Epithelial cell of prostate (primary cell): Measurements from ENCODE around the gene SRGAP2B.
"Not testable (repeated sequence)": the region's sequence is repeated elsewhere in the genome, so short reads cannot be mapped to it uniquely, and the experiment has no call there.

Experiments
- DNase-seq: peaks from one replicate; pipeline ENCODE4 v3.0.0-alpha.2; 2011; ENCODE audit warnings: low read depth, low spot score
- H3K27ac ChIP-seq: fragments of 450-650 bp; 2 replicates; pipeline ENCODE4 v1.5.1; 2017; ENCODE audit warnings: mild to moderate bottlenecking

Gene SRGAP2B

DNA sequence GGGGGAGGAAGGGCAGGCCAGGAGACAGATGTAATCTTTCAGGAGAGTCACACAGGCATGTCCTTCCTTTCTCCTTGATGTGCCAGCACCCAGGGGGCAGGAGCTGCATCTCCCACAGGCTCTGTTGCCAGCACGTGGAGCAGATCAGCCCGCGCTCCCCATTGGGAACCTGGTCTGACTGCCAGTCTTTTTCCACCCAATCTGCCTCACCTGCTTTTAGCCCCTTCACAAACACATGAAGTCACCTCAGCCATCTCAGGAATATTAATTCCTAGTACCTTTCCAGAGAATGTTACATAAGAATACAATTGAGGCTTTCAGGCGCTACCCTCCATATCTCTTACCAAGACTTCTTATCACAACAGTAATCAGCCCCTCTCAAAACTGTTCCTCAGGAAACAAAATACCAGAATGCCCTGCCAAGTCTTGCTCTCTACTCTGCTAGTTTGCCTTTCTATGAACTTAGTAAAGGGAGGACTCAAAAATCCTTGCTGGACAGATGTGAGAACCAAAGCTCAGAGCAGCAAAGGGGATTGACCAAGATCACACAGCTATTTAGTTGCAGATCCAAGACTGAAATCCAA, 94.3 kb downstream of the SRGAP2B start:
- not testable (repeated sequence) for DNase-seq, H3K27ac ChIP-seq

DNA sequence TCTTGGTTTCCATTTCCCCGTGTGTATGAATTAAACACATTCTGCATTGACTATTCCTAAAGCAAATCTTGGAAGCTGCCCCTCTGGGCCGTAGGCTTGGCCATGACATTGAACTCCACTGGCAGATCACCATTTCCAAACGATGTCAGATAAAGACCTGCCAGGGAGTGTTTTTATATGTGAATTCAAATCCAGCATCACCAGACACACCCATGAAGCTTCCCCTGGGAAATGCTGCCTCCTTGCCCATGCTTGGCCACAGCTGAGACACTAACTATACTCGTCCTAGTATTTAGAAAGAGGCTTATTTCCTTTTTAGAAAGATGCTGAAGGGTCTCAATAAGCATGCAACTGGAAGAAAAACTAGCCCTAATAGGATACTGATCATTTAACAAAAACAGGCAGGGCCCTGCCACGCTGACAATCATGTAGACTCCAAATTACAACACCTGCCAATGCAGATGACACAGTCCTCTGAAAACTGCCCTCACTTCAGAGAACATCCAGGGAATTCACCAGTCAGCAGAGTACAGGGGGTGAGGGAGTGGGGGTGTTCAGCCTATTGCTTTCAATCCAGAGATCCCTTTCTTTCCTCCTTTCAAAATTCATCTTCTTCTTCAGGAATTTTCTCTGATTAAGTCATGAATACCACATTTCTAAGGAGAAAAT, 94.9 kb downstream of the SRGAP2B start:
- not testable (repeated sequence) for DNase-seq

DNA sequence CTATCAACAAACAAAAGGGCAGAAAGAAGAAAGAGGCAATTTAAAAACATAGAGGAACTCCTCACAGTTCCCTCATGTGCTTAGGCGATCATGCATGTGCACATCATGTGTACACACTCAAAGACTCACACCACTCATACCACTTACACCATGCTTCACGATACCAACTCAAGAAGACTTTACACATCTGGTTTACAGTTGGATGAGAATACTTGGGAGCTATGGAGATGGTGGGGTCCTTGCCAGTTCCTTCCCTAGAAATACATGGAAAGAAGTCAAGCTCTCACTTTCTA, 96.2 kb downstream of the SRGAP2B start:
- not testable (repeated sequence) for DNase-seq, H3K27ac ChIP-seq

More for the DNA sequence above, 94.9 kb downstream of the SRGAP2B start:
- not testable (repeated sequence) for H3K27ac ChIP-seq

DNA sequence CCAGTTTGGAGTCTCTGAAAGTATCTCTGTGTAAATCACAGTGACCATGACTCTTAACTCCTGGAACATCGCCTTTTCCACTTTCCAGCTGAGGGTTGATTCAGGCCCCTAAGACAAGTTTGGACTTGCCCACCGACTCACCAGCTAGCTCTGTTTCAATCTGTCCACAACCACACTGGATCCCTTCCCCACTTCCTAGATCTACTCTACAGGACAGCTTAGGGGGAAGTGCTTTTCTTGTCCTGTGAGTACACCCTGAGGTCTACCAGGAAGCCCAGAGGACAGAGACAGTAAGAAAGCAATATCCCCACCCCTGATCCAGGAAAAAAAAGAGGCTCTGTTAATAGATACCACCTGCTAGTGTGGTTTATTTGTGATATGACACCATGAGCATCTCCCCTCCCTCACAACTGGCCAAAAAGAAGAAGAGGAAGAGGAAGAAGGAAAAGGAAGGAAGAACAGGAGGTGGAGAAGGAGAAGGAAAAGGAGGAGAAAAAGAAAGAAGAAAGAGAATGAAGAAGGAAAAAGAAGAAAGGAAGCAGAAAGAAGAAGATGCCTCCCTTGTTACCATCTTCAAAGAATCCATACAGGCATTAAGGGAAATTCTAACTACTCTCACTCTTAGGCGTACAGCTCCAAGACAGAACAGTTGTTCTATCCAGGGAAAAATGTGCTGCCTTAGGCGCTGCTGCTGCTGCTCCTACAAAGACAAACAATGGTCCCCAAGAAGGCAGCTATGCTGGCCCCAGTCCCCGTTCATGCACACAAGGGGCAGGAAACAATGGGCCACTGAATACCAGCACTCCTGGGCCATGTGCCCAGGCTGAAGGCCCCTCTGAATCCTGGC, 96.8 kb downstream of the SRGAP2B start:
- H3K27ac ChIP-seq: peak overlapping the region; percentile 51
- not testable (repeated sequence) for DNase-seq

DNA sequence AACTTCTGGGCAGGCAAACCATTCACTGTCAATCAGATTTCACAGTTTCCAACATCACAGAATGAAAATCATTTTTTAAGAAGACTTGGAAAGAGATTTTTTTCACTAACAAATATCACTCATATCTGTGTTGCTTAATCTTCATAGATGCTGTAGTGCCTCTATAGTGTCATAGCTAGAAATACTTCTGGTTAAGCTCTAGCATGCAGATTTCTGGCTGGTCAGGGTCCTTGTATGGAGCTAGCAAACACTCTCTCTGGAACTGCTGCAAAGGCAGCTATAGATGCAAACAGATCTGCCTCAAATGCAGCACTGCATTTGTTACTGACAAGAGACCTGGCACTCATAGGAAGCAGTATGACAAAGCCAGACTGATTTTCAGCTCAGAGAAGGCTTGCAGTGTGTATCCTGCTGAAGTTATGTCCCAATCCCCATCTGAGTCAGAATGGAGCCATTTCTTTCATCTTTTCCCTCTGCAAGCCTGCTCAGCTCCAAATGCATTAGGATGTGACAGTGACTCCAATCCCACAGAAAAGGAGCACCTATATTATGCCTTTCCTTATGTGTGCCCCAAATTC, 99.2 kb downstream of the SRGAP2B start:
- H3K27ac ChIP-seq: not testable (repeated sequence)
- DNase-seq: peak; percentile 2

DNA sequence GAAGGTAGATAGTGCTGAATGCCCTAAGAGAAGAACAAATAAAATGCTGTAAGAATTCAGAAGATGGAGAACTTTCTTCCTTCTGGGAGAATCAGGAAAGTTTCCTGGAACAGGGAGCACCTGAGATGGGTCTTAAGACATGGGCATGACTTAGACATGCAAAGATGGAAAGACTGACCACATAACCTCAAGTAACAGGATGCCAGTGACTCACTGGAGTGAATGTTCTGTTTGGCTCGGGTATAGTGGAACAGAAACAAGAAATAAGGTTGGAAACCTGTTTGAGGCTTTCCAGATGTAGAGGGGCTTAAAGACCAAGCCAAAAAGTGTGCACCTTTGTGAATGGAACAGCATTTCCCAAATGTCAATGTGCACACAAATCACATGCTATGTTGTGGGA, 102.2 kb downstream of the SRGAP2B start:
- not testable (repeated sequence) for H3K27ac ChIP-seq
- DNase-seq: peak; percentile 37

DNA sequence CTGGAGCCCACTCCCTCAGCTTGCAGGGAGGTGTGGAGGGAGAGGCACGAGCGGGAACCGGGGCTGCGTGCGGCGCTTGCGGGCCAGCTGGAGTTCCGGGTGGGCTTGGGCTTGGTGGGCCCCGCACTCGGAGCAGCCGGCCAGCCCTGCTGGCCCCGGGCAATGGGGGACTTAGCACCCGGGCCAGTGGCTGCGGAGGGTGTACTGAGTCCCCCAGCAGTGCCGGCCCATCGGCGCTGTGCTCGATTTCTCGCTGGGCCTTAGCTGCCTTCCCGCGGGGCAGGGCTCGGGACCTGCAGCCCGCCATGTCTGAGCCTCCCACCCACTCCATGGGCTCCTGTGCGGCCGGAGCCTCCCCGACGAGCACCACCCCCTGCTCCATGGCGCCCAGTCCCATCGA, 104.5 kb downstream of the SRGAP2B start:
- H3K27ac ChIP-seq, DNase-seq: not testable (repeated sequence)

DNA sequence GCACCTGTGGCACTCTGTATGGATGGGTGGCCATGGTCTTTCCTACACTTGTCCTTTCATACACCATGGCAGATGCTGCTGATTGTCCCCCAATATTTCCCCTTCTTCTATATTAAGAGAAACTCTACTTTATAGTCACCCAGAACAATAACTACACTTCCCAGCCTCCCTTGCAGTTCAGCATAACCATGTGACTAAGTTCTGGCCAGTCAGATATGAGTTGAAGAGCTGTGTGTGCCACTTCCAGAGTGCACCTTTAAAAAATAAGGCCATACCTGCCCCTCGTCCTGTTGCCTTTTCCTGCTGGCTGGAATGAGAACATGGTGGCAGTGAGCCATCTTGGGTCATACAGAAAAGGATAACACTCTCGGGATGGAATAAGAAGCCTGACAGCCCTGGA, 108.0 kb downstream of the SRGAP2B start:
- DNase-seq, H3K27ac ChIP-seq: not testable (repeated sequence)

DNA sequence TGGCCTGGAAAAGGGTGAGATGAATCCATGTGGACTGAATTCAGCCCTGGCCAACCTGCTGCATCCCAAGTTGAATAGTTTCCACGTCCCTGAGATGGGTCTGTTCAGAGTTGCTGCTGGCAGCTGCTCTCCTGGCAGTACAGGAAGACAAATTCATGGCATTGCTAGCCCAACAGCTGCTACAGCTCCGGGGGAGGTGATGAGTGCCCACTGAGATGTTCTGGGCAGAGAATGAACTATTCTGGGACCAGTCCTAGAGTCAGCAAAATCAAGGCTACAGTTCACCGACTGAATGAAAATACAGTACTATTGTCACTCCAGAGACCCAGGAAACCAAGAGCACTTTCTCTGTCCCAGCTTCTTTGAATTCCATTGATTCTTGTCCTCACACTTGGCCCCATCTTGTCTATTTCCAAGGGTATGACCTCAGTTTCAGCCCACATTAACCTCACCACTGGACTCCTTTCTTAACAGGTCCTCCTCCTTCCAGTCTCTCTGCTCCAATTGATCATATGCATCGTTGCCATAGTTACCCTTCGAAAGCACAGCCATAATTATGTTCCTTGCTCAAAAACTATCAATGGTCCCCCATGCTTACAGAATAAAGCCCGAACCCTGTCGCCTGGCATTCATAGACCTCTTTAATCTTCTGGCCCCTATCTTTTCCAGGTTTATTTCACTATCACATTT, 108.8 kb downstream of the SRGAP2B start:
- not testable (repeated sequence) for DNase-seq, H3K27ac ChIP-seq

DNA sequence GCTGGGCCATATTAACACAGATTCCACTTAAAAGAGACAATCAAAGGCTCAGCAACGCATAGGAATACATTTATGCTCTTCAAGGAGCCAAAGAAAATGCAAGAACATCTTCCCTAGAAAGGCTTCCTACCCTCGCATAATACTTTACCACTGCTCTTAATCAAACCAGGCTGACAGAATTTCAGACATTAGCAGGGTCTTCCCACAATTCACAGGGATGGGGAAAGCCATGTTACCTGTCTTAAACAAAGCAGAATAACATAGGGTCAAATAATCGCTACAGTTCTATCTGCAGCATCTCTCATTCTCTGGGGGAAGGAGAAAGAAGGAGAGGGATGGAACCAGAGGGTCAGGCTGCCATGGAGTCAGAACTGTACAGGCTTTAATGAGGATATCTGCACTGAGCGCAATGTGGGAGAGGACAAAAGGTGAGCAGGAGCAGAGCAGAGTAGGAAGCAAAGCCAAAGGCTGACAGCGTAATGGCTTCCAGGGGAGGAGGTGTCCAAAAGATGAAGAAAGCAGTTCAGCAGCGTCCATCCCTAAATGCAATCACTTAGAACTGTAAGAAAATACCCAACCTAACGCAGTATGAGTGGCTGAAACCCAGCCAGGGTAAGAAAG, 109.5 kb downstream of the SRGAP2B start:
- H3K27ac ChIP-seq, DNase-seq: not testable (repeated sequence)

DNA sequence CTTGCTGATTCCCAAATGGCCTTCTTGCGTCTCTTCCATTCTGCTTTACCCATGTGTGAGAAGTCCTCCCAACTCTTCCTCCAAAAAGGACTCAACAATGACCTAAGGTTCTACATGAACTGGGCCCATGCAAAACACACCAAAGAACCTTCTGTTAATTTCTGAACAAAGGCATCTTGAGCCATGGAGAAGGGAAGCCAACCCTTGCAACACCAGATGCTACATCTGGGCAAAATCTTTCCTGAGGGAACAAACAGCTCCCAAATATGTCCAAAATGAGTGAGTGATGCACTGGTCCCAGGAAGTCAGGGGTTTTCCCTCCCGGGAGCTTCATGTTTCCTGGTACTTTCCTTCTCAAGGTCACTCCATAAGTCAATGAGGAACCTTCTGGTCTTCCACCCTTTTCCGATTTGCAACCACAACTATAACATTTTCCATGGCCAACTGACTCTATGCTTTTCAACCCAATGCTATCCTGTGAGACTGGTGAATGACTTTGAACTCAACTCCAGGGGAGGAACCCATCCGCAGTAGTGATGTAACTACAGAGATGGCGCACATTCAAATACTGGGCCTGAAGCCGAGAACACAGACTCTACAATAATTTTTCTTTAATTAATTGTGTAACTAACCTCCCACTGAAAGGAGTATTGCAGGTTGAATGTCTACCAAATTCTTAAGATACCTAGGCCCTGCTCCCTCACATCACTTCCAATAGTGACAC, 112.2 kb downstream of the SRGAP2B start:
- DNase-seq, H3K27ac ChIP-seq: not testable (repeated sequence)

DNA sequence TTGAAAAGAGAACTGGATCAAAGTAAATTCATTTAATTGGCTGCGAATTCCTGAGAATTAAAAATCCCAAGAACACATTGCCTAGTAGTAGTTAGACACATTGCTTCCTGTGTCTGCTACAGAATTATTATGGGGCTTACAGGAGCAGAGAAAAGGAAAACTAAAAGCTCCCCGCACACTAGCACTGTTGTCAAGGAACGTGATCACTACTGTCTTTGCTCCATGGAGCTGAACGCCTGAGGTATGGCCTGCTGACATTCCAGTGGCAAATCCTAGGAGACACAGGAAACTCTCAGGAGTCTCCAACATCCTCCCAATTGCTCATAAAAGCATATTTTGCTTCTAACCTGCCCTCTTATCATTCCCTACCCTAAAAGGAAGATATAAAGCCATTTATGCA, 114.0 kb downstream of the SRGAP2B start:
- not testable (repeated sequence) for DNase-seq, H3K27ac ChIP-seq

DNA sequence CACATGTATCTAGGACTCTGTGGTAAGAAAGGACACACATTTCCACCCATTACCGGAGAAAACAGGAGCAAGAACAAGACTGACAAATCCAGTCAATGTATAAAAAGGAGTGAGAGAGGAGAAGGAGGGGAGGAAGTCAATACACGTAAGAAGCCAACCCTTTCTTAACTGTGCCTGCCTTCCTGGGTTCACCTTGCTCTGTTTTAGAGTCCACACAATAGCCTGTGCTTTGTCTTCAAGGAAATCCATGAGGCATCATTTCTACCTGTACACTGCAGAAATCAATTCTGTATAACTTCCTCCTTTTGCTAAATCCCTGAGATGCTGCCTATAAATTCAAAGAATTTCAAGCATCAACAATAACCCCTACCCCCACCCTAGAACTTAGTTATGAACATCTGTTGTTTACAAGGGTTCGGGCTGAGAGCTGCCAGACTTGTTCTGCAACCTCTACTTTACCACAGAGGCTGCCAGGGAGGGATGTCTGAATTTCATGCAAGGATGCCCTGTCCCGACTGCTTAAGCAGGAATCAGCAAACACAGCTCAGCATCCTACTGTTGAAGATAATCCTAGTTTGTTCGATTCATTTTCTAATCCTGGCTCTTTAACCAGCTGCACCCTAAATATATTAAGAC, 115.0 kb downstream of the SRGAP2B start:
- not testable (repeated sequence) for DNase-seq

DNA sequence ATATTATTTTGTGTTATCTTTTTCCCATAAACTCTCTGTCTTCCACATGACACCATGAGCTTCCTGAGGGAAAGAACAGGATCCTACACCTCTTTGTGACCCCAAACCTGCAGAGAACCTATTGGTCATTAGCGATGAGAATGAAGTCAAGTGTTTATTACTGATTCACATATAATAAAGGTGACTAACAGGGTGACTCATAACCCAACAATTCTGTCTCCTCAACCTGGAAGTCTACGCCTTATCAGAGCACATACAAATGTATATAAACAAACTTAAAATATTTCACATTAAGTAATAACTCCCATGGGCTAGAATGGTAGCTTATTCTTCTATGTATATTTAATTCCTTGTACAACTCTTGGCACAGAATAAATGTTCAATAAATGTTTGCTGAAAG, 117.3 kb downstream of the SRGAP2B start:
- not testable (repeated sequence) for H3K27ac ChIP-seq, DNase-seq

More for the DNA sequence above, 115.0 kb downstream of the SRGAP2B start:
- H3K27ac ChIP-seq: not testable (repeated sequence)

DNA sequence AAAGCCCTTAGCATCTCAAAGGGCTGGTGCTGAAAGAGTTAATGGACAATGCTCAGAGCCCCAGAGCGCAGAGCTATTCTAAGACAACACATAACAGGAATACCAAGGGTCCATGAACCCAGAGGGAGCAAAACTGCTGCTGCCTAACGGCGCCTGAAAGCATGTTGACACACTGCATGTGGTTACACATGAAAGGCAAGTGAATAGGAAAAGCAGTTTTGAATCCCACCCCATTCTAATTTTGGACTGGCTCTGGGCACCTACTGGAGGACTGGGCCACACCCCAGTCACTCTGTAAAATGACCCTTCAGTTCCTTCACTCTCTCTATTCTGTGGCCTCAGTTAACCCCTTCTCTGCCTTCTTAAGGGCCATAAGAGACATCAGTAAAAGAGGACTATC, 123.2 kb downstream of the SRGAP2B start:
- H3K27ac ChIP-seq, DNase-seq: not testable (repeated sequence)

DNA sequence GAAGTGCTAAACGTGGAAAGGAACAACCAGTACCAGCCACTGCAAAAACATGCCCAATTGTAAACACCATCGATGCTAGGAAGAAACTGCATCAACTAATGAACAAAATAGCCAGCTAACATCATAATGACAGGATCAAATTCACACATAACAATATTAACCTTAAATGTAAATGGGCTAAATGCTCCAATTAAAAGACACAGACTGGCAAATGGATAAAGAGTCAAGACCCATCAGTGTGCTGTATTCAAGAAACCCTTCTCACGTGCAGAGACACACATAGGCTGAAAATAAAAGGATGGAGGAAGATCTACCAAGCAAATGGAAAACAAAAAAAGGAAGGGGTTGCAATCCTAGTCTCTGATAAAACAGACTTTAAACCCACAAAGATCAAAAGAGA, 128.6 kb downstream of the SRGAP2B start:
- H3K27ac ChIP-seq, DNase-seq: not testable (repeated sequence)

DNA sequence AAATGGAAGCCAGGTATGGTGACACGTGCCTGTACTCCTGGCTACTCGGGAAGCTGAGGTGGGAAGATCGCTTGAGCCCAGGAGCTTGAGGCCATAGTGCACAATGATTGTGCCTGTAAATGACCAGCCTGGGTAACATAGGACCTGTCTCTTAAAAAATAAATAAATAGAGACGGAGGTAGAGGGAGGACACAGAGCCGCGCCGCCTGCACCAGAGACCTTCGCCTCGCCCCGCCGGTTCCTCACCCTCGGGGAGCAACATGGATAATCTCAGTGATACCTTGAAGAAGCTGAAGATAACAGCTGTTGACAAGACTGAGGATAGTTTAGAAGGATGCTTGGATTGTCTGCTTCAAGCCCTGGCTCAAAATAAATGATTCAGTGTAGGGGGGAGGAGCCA, 130.4 kb downstream of the SRGAP2B start:
- H3K27ac ChIP-seq, DNase-seq: not testable (repeated sequence)

DNA sequence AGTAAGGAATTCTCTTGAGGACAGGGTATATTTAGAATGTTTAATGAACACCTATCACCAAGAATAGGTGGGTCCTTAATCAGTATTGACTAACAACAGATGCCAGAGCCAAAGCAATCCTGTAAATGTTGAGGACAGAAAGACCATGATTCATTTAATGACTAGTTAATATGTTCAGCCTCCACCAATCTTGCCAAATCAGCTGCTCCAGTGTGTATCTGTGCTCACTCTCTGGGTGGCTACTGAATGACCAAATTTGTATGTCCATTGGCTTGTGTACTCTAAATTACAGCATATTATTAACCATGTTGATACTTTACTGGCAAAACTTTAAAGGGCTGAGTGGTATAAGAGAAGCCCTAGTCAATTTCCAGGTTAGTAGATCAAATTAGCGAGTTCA, 130.9 kb downstream of the SRGAP2B start:
- not testable (repeated sequence) for DNase-seq, H3K27ac ChIP-seq

DNA sequence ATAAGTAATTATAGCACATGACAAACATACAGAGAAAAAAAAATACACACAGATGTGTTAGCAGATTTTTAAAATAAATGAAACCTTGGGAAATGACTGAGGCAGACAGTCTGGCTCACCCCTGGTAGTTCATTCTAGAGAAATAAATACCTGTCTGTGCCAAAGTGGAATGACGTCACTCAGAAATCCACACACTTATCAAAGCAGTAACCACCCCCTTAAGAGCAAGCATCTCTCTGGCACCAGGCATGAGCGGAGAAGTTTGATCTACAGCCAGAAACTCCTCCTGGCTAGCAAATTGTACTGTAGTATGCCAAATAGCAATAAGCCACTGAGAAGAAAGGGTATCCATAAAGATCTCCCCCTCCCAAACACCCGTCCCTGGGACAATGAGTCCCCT, 131.6 kb downstream of the SRGAP2B start:
- DNase-seq, H3K27ac ChIP-seq: not testable (repeated sequence)
